Uterus (tissue), 4 donors: Measurements from ENCODE around the gene SERP2. TPM values are rescaled to one million over a fixed set of nuclear protein-coding genes. Genes with fewer than 3 reads are reported as not detected.

ENCODE experiments used
- DNase-seq, 2 donors: peaks; one replicate each; pipeline ENCODE4 v3.0.0-alpha.2; 2019 to 2020
- H3K27ac ChIP-seq, 2 donors: fragments of 200-600 bp; sonication (generic); 1 replicate in 1 of 2; 2 replicates in 1 of 2; pipeline ENCODE4 v1.5.1; 2016 to 2018
- H3K27me3 ChIP-seq, 2 donors: fragments of 200-600 bp; sonication (generic); one replicate each; pipeline ENCODE4 v1.5.1; 2018 to 2019; ENCODE audit warnings: control low read depth in 1 of 2
- H3K36me3 ChIP-seq, 2 donors: fragments of 200-600 bp; sonication (generic); one replicate each; pipeline ENCODE4 v1.5.1; 2019; ENCODE audit warnings: control low read depth in 1 of 2
- H3K4me1 ChIP-seq, 2 donors: fragments of 200-600 bp; sonication (generic); one replicate each; pipeline ENCODE4 v1.5.1; 2018 to 2019; ENCODE audit warnings: control low read depth in 1 of 2
- H3K4me3 ChIP-seq, 2 donors: fragments of 200-600 bp; sonication (generic); 1 replicate in 1 of 2; 2 replicates in 1 of 2; pipeline ENCODE4 v1.5.1; 2018 to 2019; ENCODE audit warnings: mild to moderate bottlenecking in 1 of 2
- H3K9me3 ChIP-seq, 2 donors: fragments of 200-600 bp; sonication (generic); one replicate each; pipeline ENCODE4 v1.5.1; 2019; ENCODE audit warnings: control low read depth in 1 of 2
- CTCF ChIP-seq, 4 experiments: fragments of 200-600 bp in 2 of 4; fragments of 450-650 bp in 2 of 4; sonication (generic) in 2 of 4; IDR thresholded peaks; one replicate each; pipeline ENCODE4 v1.5.1; 2016 to 2019; ENCODE audit warnings: antibody characterized with exemption in 4 of 4, mild to moderate bottlenecking in 2 of 4, moderate library complexity in 1 of 4
- POLR2A ChIP-seq, 2 donors: fragments of 450-650 bp; IDR thresholded peaks; one replicate each; pipeline ENCODE4 v1.6.1; 2016; ENCODE audit warnings: antibody characterized with exemption in 2 of 2, mild to moderate bottlenecking in 1 of 2, moderate library complexity in 1 of 2
- intact Hi-C: fragments of 100-400 bp; cut with DNase I; formaldehyde crosslinking; loops from one replicate; pipeline ENCODE4 v1.15.1; 2023; ENCODE audit warnings: low total_unique reads
- total RNA-seq, 4 donors: library from RNA; depleted of rRNA in 3 of 4; stranded (reverse); fragments of >200 nt in 3 of 4; gene quantifications; one replicate each; pipeline versions ENCODE4 v1.1.0 to v1.2.4, GENCODE V29; 2014 to 2023
- donor health status: DM: yes; HTN: yes; CAD: no.

Gene SERP2
- total RNA-seq, 4 donors from 2014 or later: 0.77 to 12.6 (median 5.9) TPM

DNA sequence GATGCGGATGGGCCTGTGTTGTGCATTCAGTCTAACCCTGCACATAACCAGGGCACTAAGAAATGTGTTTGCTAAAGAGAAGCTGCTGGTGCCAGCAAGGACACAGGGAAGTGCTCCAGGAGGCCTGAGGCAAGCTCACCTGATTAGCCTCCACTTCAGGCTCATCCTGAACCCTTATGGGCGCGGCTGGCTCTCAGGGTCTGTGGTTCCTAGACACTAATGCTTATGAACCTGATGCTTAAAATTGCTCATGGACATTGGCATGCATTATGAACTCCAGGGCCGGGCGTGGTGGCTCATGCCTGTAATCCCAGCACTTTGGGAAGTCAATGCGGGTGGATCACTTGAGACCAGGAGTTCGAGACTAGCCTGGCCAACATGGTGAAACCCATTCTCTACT, 34.3 kb downstream of the SERP2 start:
- TF ChIP-seq POLR2A (IDR thresholded peaks at IDR 0.05): no peak
- TF ChIP-seq CTCF (IDR thresholded peaks at IDR 0.05): no peak
- no peak for DNase-seq
- Histone ChIP-seq H3K27ac (no peak overlapping the region), H3K27me3 (no peaks in the 10 kb centered on the region), H3K9me3 (no peaks in the 10 kb centered on the region), H3K4me3 (no peak overlapping the region), H3K36me3 (no peaks in the 10 kb centered on the region), H3K4me1 (no peaks in the 10 kb centered on the region)
- intact Hi-C loops: no loop called here

DNA sequence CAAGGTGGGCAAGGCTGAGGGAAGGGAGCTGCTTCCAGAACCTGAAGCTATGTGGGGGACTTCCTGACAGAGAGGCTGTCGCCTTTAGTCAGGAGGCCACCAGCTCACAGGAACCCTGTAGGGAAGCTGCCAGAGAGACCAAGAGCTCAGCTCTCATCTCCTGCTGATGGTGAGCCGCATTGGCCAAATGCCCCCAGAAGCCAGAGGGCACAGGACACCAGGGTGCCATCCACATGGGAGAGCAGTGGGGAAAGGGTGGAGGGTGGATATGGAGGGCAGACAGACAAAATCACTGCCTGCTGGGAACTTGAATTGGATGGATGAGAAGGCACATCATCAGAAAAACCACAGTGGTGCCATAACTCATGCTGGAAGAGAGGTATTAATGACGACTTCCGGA, 36.0 kb downstream of the SERP2 start:
- DNase-seq: no peak
- intact Hi-C loops: no loop called here
- H3K27ac ChIP-seq: no peak overlapping the region
- H3K4me3 ChIP-seq: no peak overlapping the region
- no peaks in the 10 kb centered on the region for H3K4me1 ChIP-seq
- no peak for TF ChIP-seq POLR2A (IDR thresholded peaks at IDR 0.05)
- TF ChIP-seq CTCF (IDR thresholded peaks at IDR 0.05): no peak
- H3K9me3 ChIP-seq: no peaks in the 10 kb centered on the region
- no peaks in the 10 kb centered on the region for H3K27me3 ChIP-seq
- H3K36me3 ChIP-seq: no peaks in the 10 kb centered on the region

DNA sequence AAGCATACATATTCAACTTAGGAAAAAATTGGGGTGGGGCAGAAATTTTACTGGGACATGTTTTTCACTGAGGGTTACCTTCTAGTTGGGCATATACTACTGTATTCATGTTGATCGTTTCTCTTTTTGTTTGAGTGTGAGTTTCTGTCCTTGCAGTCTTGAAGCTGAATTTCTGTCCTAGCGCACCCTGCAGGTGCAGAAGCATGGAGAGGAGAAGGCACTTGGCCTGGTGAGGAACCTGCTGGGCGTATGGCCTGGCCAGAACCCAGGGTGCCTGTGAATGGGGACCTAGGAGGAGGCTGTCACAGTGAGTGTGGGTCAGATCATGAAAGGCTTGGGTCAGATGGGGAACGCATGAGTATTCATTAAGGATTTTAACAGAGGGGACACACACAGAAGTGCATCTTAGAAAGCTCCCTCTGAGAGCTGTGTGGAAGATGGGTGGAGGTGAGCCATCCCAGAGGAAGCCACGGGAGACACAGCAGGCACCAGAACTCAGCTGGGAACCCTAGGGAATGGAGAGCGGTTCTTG, 36.8 kb downstream of the SERP2 start:
- no peaks in the 10 kb centered on the region for H3K36me3 ChIP-seq
- no peaks in the 10 kb centered on the region for H3K9me3 ChIP-seq
- H3K4me1 ChIP-seq: no peaks in the 10 kb centered on the region
- H3K27ac ChIP-seq: no peak overlapping the region
- intact Hi-C loops: no loop called here
- no peak for DNase-seq
- H3K4me3 ChIP-seq: no peak overlapping the region
- no peaks in the 10 kb centered on the region for H3K27me3 ChIP-seq
- TF ChIP-seq POLR2A (IDR thresholded peaks at IDR 0.05): no peak
- TF ChIP-seq CTCF (IDR thresholded peaks at IDR 0.05): no peak

DNA sequence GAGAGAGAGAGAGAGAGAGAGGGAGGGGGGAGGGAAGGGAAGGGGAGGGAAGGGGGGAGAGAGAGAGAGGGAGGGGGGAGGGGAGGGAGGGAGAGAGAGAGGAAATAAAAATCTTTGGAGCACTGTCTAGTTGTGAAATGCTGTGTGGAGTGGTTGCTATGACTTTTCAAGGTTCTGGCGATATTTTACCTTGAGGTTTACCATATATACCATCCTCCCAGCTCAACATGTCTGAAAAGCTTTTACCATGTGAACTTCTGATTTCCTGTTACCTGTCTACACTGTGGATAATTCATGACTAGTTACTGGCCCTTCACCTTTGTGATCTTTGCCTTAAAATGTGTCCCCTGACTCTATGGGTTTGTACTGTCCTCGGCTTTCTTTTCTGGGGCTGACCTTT, 38.2 kb downstream of the SERP2 start:
- Histone ChIP-seq H3K36me3 (no peaks in the 10 kb centered on the region), H3K4me3 (no peak overlapping the region), H3K4me1 (no peaks in the 10 kb centered on the region), H3K9me3 (no peaks in the 10 kb centered on the region), H3K27ac (no peak overlapping the region), H3K27me3 (no peaks in the 10 kb centered on the region)
- intact Hi-C loops: no loop called here
- TF ChIP-seq CTCF (IDR thresholded peaks at IDR 0.05) (no peak), POLR2A (IDR thresholded peaks at IDR 0.05) (no peak)
- no peak for DNase-seq

- intact Hi-C loops: no loop called here
- DNase-seq: no peak
These were observed 38.8 kb downstream of the SERP2 start for GRCh38 chr13:44412346-44412935.

More at GRCh38 chr13:44412346-44412935, 38.8 kb downstream of the SERP2 start:
- H3K4me1 ChIP-seq: no peaks in the 10 kb centered on the region
- TF ChIP-seq POLR2A (IDR thresholded peaks at IDR 0.05) (no peak), CTCF (IDR thresholded peaks at IDR 0.05) (no peak)
- no peak overlapping the region for H3K27ac ChIP-seq
- no peaks in the 10 kb centered on the region for H3K9me3 ChIP-seq
- no peaks in the 10 kb centered on the region for H3K27me3 ChIP-seq
- no peaks in the 10 kb centered on the region for H3K36me3 ChIP-seq
- no peak overlapping the region for H3K4me3 ChIP-seq
